Mucosa of gallbladder (tissue), 1 donor: Measurements from ENCODE around the gene HDAC4. TPM values are rescaled to one million over a fixed set of nuclear protein-coding genes. Genes with fewer than 3 reads are reported as not detected.

ENCODE experiments used
- DNase-seq: peaks from one replicate; pipeline ENCODE4 v3.0.0-alpha.2; 2020; ENCODE audit warnings: low spot score
- total RNA-seq: library from RNA; stranded (reverse); gene quantifications from one replicate; pipeline ENCODE4 v1.2.1, GENCODE V29; 2021
- donor health status: DM: no; HTN: no; CAD: no.

The HDAC4 gene
- total RNA-seq, 1 donor from 2014 or later: 103 TPM

GRCh38 chr2:239141021-239141760, 259.6 kb downstream of the HDAC4 start:
- DNase-seq: no peak

GRCh38 chr2:239140346-239141020, 260.3 kb downstream of the HDAC4 start:
- no peak for DNase-seq

- no peak for DNase-seq
Observed at GRCh38 chr2:239139566-239139965, 261.3 kb downstream of the HDAC4 start.

- no peak for DNase-seq
Observed at GRCh38 chr2:239139101-239139500, 261.7 kb downstream of the HDAC4 start.

GRCh38 chr2:239138610-239139009, 262.2 kb downstream of the HDAC4 start:
- no peak for DNase-seq

GRCh38 chr2:239137898-239138283, 262.9 kb downstream of the HDAC4 start:
- no peak for DNase-seq

- no peak for DNase-seq
Observed at GRCh38 chr2:239137165-239137897, 263.5 kb downstream of the HDAC4 start.

- no peak for DNase-seq
Observed at GRCh38 chr2:239136762-239137161, 264.1 kb downstream of the HDAC4 start.

- DNase-seq: no peak
Observed at GRCh38 chr2:239136203-239136602, 264.6 kb downstream of the HDAC4 start.

- DNase-seq: no peak
Observed at GRCh38 chr2:239135531-239135930, 265.3 kb downstream of the HDAC4 start.

GRCh38 chr2:239133945-239134570, 266.8 kb downstream of the HDAC4 start:
- DNase-seq: no peak

GRCh38 chr2:239132786-239133185, 268.0 kb downstream of the HDAC4 start:
- no peak for DNase-seq

- DNase-seq: no peak
Observed at GRCh38 chr2:239132156-239132709, 268.6 kb downstream of the HDAC4 start.

- DNase-seq: no peak
Observed at GRCh38 chr2:239131521-239131920, 269.3 kb downstream of the HDAC4 start.

GRCh38 chr2:239130786-239131325, 270.0 kb downstream of the HDAC4 start:
- DNase-seq: no peak

GRCh38 chr2:239130041-239130440, 270.8 kb downstream of the HDAC4 start:
- no peak for DNase-seq

- no peak for DNase-seq
Observed at GRCh38 chr2:239129147-239129920, 271.5 kb downstream of the HDAC4 start.

GRCh38 chr2:239128706-239129105, 272.1 kb downstream of the HDAC4 start:
- no peak for DNase-seq

GRCh38 chr2:239127513-239127912, 273.3 kb downstream of the HDAC4 start:
- DNase-seq: no peak

GRCh38 chr2:239125726-239126675, 274.8 kb downstream of the HDAC4 start:
- DNase-seq: no peak
